Activated naive CD4-positive, alpha-beta T cell (primary cell): ENCODE data around the gene KIF21B.

ENCODE experiments used
- DNase-seq, 4 experiments: peaks; one replicate each; lab custom pipeline; 2025; lab: John Stamatoyannopoulos, UW

The KIF21B gene

GRCh38 chr1:200992382-200993048 lies 31.0 kb downstream of the KIF21B start:
- no peak for DNase-seq

GRCh38 chr1:200991097-200991614 lies 32.4 kb downstream of the KIF21B start:
- DNase-seq, result no peak

- DNase-seq, result no peak
These were observed 33.4 kb downstream of the KIF21B start for GRCh38 chr1:200990114-200990513.

- DNase-seq, result no peak
These were observed 34.2 kb downstream of the KIF21B start for GRCh38 chr1:200989337-200989736.

GRCh38 chr1:200988693-200989092 lies 34.8 kb downstream of the KIF21B start:
- no peak for DNase-seq

- DNase-seq, result no peak
These were observed 38.0 kb downstream of the KIF21B start for GRCh38 chr1:200985481-200985880.

GRCh38 chr1:200983035-200983561 lies 40.4 kb downstream of the KIF21B start:
- DNase-seq, result no peak

GRCh38 chr1:200982071-200982945 lies 41.2 kb downstream of the KIF21B start:
- DNase-seq, result no peak

GRCh38 chr1:200981278-200981677 lies 42.2 kb downstream of the KIF21B start:
- DNase-seq, result no peak

- DNase-seq, result no peak
These were observed 42.6 kb downstream of the KIF21B start for GRCh38 chr1:200980873-200981272.

GRCh38 chr1:200980452-200980772 lies 43.1 kb downstream of the KIF21B start:
- DNase-seq, result no peak

- DNase-seq, result peak; percentile 11 to 53 (median 41)
These were observed 43.7 kb downstream of the KIF21B start for GRCh38 chr1:200979574-200980451.

GRCh38 chr1:200977071-200977754 lies 46.3 kb downstream of the KIF21B start:
- DNase-seq, result no peak

GRCh38 chr1:200976634-200977033 lies 46.9 kb downstream of the KIF21B start:
- DNase-seq, result no peak

- no peak for DNase-seq
These were observed 48.1 kb downstream of the KIF21B start for GRCh38 chr1:200975458-200975857.

- no peak for DNase-seq
These were observed 48.8 kb downstream of the KIF21B start for GRCh38 chr1:200974711-200975110.

- DNase-seq, result no peak
These were observed 49.4 kb downstream of the KIF21B start for GRCh38 chr1:200973937-200974657.

GRCh38 chr1:200972985-200973742 lies 50.4 kb downstream of the KIF21B start:
- DNase-seq, result no peak

- DNase-seq, result peak; percentile 37 to 64 (median 51)
These were observed 51.4 kb downstream of the KIF21B start for GRCh38 chr1:200971955-200972711.
